Astrocyte (in vitro differentiated cells and primary cell): ENCODE results near the gene RPS2. TPM values are rescaled to one million over a fixed set of nuclear protein-coding genes. Genes with fewer than 3 reads are reported as not detected.

Experiments used
- DNase-seq: peaks from one replicate; pipeline ENCODE4 v3.0.0-alpha.2; 2010; ENCODE audit warnings: low read depth
- FAIRE-seq: peaks from 2 replicates; lab custom pipeline; 2011; peaks lifted over from hg19 to GRCh38; lab: Jason Lieb, UNC
- H2AFZ ChIP-seq: 2 replicates; pipeline ENCODE4 v1.6.0; 2012; ENCODE audit warnings: low read depth, low read length, inconsistent platforms
- H3K27ac ChIP-seq: 2 replicates; pipeline ENCODE4 v1.5.1; 2011; ENCODE audit warnings: low read depth, low read length, inconsistent platforms
- H3K27me3 ChIP-seq: 2 replicates; pipeline ENCODE4 v1.6.0; 2011; ENCODE audit warnings: low read length, inconsistent platforms; ENCODE audit not compliant: insufficient read depth
- H3K36me3 ChIP-seq: 2 replicates; pipeline ENCODE4 v1.5.1; 2011; ENCODE audit warnings: low read length, inconsistent platforms; ENCODE audit not compliant: insufficient read depth
- H3K4me1 ChIP-seq: 2 replicates; pipeline ENCODE4 v1.5.1; 2011; ENCODE audit warnings: low read length, inconsistent platforms; ENCODE audit not compliant: insufficient read depth
- H3K4me2 ChIP-seq: 2 replicates; pipeline ENCODE4 v1.6.0; 2012; ENCODE audit warnings: low read length, inconsistent platforms
- H3K4me3 ChIP-seq: 2 replicates; pipeline ENCODE4 v1.5.1; 2011; ENCODE audit warnings: low read depth, mild to moderate bottlenecking, low read length, inconsistent platforms; ENCODE audit not compliant: insufficient read depth
- H3K79me2 ChIP-seq: 2 replicates; pipeline ENCODE4 v1.6.0; 2012; ENCODE audit warnings: mild to moderate bottlenecking, low read length, inconsistent platforms; ENCODE audit not compliant: insufficient read depth
- H3K9ac ChIP-seq: 2 replicates; pipeline ENCODE4 v1.6.0; 2012; ENCODE audit warnings: mild to moderate bottlenecking, low read length, inconsistent platforms
- H3K9me3 ChIP-seq: 2 replicates; pipeline ENCODE4 v1.5.1; 2012; ENCODE audit warnings: low read depth, mild to moderate bottlenecking, low read length, inconsistent platforms; ENCODE audit not compliant: insufficient read depth
- H4K20me1 ChIP-seq: 2 replicates; pipeline ENCODE4 v1.6.0; 2012; ENCODE audit warnings: low read length, inconsistent platforms; ENCODE audit not compliant: insufficient read depth
- H3K27ac Mint-ChIP-seq: one replicate; pipeline ENCODE4 v1.8.0; 2021; ENCODE audit warnings: mild to moderate bottlenecking, mixed read lengths; ENCODE audit not compliant: unreplicated experiment
- H3K27me3 Mint-ChIP-seq: one replicate; pipeline ENCODE4 v1.8.0; 2021; ENCODE audit warnings: low read depth, mixed read lengths; ENCODE audit not compliant: unreplicated experiment
- H3K36me3 Mint-ChIP-seq: one replicate; pipeline ENCODE4 v1.8.0; 2021; ENCODE audit warnings: low read depth, mixed read lengths; ENCODE audit not compliant: unreplicated experiment
- H3K4me1 Mint-ChIP-seq: one replicate; pipeline ENCODE4 v1.8.0; 2021; ENCODE audit warnings: low read depth, mixed read lengths; ENCODE audit not compliant: unreplicated experiment
- H3K4me3 Mint-ChIP-seq: one replicate; pipeline ENCODE4 v1.8.0; 2021; ENCODE audit warnings: mild to moderate bottlenecking, moderate library complexity, mixed read lengths; ENCODE audit not compliant: unreplicated experiment
- H3K9me3 Mint-ChIP-seq: one replicate; pipeline ENCODE4 v1.8.0; 2021; ENCODE audit warnings: mild to moderate bottlenecking, mixed read lengths; ENCODE audit not compliant: unreplicated experiment
- EZH2 ChIP-seq: IDR thresholded peaks from 2 replicates; pipeline ENCODE4 v1.6.1; 2012; ENCODE audit warnings: mild to moderate bottlenecking, low read length, inconsistent platforms; ENCODE audit not compliant: insufficient read depth
- total RNA-seq: library from RNA; stranded (reverse); gene quantifications from 2 replicates; pipeline ENCODE4 v1.2.1, GENCODE V29; 2021
- TF ChIP-seq, protein P1 (sequence below): IDR thresholded peaks from 2 replicates; pipeline ENCODE4 v1.5.1; 2011; ENCODE audit warnings: low read depth, mild to moderate bottlenecking, inconsistent platforms, low read length, moderate library complexity; ENCODE audit not compliant: insufficient read depth

Gene RPS2
- total RNA-seq, 1 donor from 2014 or later = 2,534 TPM

DNA sequence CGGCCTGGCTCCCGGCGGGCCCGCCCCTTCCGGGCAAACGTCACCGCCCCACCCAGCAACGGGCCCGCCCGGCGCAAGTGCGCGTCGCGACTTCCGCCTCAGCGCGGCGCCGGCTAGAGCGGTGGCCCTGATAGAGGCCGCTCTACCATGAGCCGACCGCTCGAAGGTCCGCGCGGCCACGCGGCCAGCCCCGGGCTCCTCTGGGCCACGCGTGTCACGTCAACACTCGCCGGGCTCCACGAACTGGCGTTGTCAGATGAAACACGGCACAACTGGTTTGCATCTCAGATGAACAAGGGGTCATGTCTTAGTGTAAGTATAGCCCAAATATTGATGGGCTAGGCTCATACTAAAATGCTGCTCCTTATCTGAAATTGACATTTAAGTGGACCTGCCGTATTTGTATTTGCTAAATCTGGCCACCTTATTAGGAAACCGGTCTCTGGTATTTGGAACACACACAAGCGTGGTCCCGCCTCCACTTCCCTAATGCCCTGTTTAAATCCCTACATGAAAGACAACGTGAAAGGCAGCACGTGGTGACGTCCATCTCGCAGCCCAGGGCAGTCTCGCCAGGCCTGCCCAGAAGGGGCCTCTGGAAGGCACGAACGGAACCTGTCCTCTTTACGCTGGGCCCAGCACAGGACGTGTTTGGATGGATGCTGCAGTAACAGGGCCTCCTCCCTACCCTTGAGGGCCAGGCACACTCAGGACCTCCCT lies 45.3 kb upstream of the RPS2 start, which contains the start of gene ZNF598:
Gene ZNF598, minus strand, starts transcription at position 31 of the 720 bp plus-strand sequence.
- no peaks in the 10 kb centered on the region for H3K36me3 ChIP-seq
- no peaks in the 10 kb centered on the region for H3K9me3 ChIP-seq
- peak within 1 kb of the TSS; percentile 83 for H3K27ac ChIP-seq
- peak within 1 kb of the TSS; percentile 100 for H3K4me2 ChIP-seq
- peaks cover 56% of the 10 kb centered on the region for H3K79me2 ChIP-seq
- peaks cover 42% of the 10 kb centered on the region for H4K20me1 ChIP-seq
- H3K27ac Mint-ChIP-seq = peak within 1 kb of the TSS; percentile 85
- H2AFZ ChIP-seq = peak within 1 kb of the TSS; percentile 84
- H3K4me3 ChIP-seq = peak within 1 kb of the TSS; percentile 88
- no peak for FAIRE-seq
- H3K9ac ChIP-seq = peak within 1 kb of the TSS; percentile 94
- peak; percentile 69 for DNase-seq
- TF ChIP-seq, protein P1, sequence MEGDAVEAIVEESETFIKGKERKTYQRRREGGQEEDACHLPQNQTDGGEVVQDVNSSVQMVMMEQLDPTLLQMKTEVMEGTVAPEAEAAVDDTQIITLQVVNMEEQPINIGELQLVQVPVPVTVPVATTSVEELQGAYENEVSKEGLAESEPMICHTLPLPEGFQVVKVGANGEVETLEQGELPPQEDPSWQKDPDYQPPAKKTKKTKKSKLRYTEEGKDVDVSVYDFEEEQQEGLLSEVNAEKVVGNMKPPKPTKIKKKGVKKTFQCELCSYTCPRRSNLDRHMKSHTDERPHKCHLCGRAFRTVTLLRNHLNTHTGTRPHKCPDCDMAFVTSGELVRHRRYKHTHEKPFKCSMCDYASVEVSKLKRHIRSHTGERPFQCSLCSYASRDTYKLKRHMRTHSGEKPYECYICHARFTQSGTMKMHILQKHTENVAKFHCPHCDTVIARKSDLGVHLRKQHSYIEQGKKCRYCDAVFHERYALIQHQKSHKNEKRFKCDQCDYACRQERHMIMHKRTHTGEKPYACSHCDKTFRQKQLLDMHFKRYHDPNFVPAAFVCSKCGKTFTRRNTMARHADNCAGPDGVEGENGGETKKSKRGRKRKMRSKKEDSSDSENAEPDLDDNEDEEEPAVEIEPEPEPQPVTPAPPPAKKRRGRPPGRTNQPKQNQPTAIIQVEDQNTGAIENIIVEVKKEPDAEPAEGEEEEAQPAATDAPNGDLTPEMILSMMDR = no peak
- TF ChIP-seq EZH2 = no peak
- peak within 1 kb of the TSS; percentile 90 for H3K4me3 Mint-ChIP-seq
- no peaks in the 10 kb centered on the region for H3K9me3 Mint-ChIP-seq
- no peaks in the 10 kb centered on the region for H3K27me3 ChIP-seq
- H3K4me1 ChIP-seq = peaks cover 30% of the 10 kb centered on the region
- H3K36me3 Mint-ChIP-seq = peaks cover 4% of the 10 kb centered on the region
- no peaks in the 10 kb centered on the region for H3K27me3 Mint-ChIP-seq
- H3K4me1 Mint-ChIP-seq = peaks cover 18% of the 10 kb centered on the region

- DNase-seq (no peak), FAIRE-seq (no peak)
- Histone ChIP-seq H3K27me3 (no peaks in the 10 kb centered on the region), H4K20me1 (peaks cover 49% of the 10 kb centered on the region), H3K36me3 (no peaks in the 10 kb centered on the region), H2AFZ (no peak overlapping the region), H3K9me3 (no peaks in the 10 kb centered on the region), H3K4me1 (peaks cover 37% of the 10 kb centered on the region), H3K9ac (peak overlapping the region; percentile 94), H3K4me3 (peak overlapping the region; percentile 88), H3K27ac (peak overlapping the region; percentile 77), H3K4me2 (peak overlapping the region; percentile 100), H3K79me2 (peaks cover 63% of the 10 kb centered on the region)
- Mint-ChIP-seq H3K9me3 (no peaks in the 10 kb centered on the region), H3K4me3 (peak overlapping the region; percentile 90), H3K4me1 (peaks cover 18% of the 10 kb centered on the region), H3K36me3 (peaks cover 4% of the 10 kb centered on the region), H3K27me3 (no peaks in the 10 kb centered on the region), H3K27ac (peak overlapping the region; percentile 74)
- TF ChIP-seq, protein P1 = no peak
- no peak for TF ChIP-seq EZH2
These were observed 44.6 kb upstream of the RPS2 start for GRCh38 chr16:2009164-2009711.
